TTC549 (cell line): Measurements from ENCODE around the gene BICC1.
"Not testable (repeated sequence)": the region's sequence is repeated elsewhere in the genome, so short reads cannot be mapped to it uniquely, and the experiment has no call there.

ENCODE experiments used
- FAIRE-seq: peaks from 2 replicates; lab custom pipeline; 2012; peaks lifted over from hg19 to GRCh38; lab: Jason Lieb, UNC

The BICC1 gene

DNA sequence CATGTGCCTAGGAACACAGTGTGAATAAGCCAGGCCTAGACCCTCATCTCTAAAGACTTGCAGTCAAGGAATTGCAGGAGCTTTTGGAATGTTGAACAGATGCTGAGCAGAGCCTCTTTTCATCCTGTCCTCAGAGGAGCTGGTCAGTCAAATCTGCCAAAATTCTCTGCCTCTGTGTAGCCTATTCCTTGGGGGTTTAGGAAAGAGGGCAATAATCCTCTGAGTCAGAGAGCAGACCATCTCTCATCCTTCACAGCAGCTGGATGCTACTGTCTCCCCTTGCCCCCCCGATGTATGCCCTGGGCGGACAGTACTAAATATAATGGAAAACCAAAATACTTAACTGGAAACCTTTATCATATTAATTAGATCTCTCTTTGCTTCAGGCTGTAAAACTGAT is 52.6 kb downstream of the BICC1 start:
- no peak for FAIRE-seq

DNA sequence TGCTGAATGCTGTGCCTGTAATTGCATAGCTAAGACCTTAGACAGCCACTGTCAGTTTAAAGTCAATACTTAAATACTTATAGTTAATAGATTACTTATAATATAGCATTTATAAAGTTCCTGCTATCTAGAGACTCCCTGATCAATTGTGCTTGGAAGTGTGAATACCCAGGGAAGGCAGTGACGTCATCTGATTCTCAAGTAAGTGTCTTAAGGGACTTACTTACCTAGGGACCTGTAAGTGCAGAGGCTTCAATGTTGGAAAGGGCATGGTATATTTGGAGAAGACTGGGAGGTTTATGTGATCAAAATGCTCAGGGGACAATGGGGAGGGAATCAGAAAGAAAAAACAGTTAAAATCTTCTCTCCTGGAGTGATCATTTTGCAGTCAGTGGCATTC is 55.0 kb downstream of the BICC1 start:
- no peak for FAIRE-seq

DNA sequence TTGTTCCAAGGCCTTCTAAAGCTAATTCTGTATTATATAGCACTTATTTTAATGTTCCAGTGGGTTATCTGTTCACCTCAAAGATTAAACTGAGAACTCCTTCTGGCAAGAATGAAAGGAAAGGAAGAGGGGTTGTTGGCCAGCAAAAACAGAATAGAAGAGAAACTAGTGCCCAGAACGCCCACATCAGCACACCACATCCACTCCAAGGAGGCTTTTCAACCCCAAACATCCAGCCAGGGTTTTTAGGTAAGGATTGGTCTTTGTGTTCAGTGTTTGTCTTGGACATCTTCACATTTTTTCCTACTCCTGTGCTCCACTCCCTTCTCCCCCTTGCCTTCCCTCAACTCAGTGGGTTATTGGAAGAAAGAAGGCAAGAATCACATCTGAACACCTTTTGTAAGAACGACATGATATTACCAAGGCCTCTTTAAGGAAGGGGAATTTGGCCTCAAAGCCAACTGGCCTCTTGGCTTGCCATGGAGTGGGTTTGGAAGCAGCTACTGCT is 55.8 kb downstream of the BICC1 start:
- no peak for FAIRE-seq

DNA sequence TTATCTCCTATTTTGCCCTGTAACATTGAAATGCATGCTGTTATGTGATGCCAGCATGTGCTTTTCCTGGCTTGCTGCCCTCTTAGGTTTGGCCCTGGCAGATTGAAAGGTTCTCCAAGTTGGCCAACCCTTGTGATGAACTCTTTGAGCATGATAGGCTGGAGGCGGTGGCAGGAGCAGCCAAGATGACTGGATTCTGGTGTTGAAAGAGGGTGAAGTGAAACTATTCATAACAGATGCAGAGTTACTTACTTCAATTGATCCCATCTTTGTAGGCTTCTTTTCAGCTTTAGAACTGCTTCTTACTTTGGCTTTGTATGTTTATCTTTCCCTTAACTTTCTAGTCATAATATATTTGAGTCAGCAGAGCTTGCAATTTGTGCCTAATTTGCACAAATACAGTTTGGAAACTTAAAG is 57.6 kb downstream of the BICC1 start:
- FAIRE-seq: no peak

DNA sequence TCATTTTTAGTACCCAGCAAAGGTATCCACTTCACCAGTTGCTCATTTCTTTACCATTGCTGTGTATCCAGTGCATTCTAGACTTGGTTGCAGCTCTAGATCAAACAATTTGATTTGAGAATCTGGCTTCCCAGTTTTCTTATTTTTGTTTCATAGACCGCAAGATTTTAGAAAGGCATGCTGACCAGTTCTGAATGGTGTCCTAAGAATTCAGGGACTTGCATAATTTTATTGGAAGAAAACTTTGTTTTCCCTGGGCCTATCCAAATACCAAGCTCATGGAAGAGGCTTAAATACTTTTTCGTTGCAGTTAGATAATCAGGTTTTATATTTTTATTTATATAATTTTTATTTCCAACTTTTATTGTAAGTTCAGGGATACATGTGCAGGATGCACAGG is 58.3 kb downstream of the BICC1 start:
- no peak for FAIRE-seq

DNA sequence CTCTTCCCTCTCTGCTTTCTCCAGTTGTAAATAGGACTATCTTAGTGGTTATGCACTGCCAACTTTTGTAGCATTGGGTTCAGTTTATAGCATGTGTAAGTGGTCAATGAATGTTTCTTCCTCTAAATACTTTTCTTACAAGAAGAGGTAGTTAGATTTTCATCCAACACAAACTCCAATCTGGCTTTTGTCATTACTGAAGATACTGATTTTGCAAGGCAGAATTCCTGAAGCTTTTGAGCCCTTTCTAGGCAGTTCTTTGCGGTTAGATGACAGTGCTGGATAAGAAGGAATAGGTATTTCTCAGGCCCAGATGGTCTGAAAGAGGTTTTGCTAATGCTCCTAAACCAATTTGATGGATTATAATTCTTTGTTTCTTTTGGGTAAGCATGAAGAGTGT is 60.5 kb downstream of the BICC1 start:
- no peak for FAIRE-seq

DNA sequence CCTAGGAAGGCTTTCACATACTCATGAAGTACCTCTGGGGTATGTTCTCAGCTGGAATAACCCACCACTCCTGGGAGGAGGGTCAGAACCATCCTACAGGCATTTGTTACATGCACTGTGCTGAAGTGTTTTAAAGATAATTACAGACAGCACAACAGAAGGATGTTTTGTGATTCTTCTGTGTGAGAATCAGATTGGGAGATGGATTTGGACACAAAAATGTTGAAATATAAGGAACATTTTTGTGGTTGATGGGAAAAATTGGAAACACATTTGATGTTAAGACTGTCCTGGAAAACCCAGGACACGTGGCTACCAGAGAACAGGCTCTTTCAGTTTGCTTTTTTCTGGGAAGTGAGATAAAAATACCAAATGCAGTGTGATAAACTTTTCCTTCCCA is 61.4 kb downstream of the BICC1 start:
- no peak for FAIRE-seq

DNA sequence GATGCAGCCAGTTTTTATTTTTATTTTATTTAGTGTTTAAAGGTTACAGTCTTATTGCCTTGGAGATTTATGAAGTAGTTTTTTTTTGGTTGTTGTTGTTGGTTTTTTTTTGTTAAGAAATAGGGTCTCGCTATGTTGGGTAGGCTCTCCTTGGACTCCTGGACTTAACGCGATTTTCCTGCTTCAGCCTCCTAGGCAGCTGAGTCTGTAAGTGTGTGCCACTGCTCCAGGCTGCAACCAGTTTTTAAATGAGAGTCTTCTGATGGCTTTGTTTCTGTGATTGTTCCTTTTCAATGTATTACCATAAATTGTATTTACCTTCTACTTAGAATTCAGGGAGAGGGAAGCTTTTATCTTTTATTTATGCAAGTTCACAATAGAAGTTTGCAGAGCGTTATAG is 62.8 kb downstream of the BICC1 start:
- no peak for FAIRE-seq

DNA sequence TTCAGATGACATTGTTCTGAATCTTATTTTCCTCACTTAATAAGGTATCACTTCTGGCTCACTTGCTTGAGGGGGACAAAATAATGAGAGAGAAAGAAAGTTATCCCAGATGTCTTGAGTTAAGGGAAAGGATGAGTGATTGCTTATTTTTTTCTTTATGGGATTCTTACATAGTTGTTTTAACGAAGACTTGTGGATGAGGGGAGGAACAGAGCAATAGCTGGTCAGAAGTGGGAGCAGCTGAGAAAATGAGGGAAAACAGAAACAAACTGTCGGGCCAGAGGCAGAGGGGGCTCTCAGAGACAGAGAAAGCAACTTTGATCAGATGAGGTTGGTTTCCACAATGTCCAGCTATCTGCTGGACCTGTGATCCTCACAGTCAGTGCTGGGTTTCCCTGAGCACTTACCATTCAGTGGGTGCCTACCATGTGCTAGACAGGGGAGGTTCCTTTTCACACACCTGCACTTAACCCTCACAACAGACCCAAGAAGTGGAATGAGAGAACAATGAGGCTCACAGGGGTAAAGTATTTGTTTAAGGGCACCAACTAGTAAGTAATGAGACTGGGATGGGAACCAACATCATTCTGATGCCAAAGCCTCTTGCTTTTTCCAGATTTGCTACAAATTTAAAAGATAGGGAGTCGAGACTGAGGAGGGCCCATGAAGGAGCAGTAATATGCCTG is 64.2 kb downstream of the BICC1 start:
- no peak for FAIRE-seq

DNA sequence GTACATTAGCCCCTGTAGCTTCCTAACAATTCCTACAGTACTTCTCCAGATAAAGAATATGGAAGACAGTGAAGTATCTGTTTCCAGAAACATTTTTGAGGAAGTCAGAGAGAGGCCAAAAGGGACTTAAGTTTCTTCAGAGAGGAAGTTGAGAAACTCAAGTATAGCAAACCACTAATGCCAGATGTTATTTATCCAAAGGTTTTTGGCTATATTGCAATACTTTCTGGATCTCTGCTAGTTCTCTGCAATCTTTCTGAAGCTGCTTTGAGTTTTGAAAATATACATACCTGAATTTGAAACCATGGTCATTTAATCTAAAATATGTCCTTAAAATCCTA is 64.7 kb downstream of the BICC1 start:
- no peak for FAIRE-seq

DNA sequence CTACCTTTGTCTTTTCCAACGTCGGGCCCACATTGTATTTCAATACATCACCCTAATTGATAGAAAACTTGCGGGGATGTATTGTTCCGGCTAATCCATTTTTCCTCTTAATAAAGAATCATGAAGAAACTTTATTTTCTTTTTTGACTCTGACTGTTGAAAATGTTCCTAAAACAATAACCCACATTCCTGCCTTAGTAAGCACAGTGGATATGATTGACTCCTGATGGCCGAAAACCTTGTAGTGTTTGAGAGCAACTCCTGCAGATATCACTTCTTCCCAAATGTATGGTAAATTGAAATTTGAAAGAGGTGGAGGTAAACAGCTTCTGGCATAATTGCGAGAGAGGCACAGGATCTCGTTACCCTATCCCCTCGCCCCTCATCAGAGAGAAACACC is 65.7 kb downstream of the BICC1 start:
- no peak for FAIRE-seq

DNA sequence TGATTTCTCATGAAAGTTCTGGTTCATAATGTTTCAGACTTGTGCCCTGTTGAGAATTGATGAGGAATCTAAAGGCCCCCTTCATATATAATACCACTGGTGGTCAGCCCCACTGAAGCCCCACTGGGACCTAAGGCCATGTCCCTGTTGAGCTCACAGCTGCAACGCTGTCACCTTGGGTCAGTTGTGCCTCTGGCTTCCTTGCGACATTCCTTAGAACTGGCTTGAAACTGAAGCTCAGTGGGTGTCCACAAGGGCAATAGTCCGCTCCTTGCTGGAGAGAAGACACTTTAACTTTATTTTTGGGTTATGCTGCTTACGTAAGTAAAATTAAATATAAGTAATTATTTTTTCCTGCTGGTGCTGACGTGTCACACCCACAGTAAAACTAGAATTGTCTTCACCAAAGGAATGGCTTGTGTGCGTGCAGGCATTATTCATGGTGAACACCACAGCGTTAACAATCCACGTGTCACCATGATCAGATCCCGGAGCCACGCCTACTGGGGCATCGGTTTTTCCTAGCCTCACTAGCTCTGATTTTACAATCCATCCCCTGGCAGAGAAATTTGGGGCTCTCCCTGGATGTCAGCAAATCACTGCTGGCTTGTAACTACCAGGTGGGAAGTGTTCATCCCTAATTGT is 66.5 kb downstream of the BICC1 start:
- FAIRE-seq: no peak

DNA sequence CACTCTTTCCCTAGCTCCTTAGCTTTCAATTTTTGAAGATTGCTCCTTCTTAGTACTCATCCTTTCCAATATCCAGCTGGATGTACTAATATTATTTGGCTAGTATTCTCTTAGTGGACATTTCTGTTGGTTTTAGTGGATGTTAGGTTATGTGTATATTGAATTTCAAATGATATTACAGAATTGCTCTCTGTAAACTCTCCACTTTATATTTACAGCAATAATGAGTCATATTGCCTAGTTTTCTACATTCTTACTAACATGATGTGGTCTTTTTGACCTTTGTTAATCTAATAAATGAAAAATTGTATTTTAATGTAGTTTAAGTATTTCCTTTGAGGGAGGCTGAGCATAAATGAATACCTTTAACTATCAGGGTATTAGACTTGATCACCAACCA is 69.4 kb downstream of the BICC1 start:
- no peak for FAIRE-seq

DNA sequence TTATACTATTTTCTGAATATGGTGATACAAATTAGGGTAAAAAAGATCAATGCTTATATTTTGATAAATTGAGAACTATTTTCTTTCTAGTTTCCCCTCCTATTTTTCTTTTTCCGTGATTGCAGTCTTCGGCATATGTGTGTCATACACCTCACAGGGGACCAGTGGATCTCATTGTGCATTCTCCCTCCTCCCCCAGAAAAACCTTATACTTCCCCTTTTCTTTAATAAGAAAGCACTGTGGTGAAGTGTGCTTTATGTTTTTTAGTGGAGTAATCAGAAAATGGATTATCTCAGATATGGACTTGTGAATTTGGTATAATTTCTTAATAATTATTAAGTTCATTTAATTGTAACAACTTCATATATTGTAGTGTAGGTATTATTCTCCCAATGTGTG is 72.8 kb downstream of the BICC1 start:
- no peak for FAIRE-seq

DNA sequence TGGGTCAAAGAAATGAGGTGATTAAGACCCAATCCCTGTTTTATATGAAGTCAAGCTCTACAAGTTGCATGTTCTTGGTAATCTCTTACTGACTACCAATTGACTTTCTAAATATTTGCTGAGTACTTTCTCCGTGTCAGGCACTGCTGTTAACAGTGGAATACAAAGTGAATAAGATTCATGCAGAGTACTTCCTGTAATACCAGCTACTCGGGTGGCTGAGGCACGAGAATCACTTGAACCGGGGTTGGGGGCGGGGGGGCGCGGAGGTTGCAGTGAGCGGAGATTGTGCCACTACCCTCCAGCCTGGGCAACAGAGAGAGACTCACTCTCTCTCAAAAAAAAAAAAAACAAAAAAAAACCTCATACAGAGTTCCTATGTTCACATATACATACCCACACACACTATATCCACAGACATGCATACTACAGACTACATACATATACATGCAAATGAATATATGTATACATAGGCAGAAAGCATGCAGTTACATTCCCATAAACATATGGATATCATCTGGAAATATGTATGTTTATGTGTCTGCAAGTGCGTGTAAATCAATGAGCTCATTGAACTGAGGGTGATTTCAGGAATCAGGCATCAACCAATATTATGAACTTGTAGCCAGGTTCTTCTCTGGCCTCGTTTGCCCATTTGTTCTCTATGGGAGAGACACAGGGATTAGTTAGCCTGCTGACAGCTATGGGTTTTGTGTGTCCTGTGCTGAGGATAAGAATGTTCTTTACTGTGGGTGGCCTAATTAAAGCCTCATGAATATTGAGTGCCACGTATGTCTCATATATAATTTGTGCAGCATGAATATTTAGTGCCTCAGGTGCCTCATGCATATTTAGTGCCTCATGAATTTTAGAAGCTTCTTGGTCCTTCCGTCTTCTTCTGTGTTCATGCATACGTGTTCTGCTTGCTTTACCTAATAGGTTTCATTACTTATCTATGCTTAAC is 73.9 kb downstream of the BICC1 start:
- no peak for FAIRE-seq

DNA sequence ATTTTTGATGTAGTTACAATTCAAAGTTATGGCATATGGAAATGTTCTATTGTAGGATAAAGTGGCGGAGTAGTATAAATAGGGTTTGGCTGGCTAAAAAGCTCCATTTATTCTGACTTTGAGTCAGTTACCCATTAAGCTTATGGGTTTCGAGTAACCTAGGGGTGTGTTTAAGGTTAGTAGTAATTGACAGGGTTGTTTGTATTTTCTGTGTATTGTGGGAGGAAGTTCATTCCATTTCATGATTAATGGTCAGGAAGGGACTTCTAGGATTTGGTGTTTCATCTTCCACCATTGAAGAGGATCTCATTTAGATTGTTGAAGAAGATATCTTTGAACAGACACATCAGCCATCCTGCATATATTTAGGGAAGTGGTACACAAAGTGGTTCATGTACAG is 75.0 kb downstream of the BICC1 start:
- no peak for FAIRE-seq

DNA sequence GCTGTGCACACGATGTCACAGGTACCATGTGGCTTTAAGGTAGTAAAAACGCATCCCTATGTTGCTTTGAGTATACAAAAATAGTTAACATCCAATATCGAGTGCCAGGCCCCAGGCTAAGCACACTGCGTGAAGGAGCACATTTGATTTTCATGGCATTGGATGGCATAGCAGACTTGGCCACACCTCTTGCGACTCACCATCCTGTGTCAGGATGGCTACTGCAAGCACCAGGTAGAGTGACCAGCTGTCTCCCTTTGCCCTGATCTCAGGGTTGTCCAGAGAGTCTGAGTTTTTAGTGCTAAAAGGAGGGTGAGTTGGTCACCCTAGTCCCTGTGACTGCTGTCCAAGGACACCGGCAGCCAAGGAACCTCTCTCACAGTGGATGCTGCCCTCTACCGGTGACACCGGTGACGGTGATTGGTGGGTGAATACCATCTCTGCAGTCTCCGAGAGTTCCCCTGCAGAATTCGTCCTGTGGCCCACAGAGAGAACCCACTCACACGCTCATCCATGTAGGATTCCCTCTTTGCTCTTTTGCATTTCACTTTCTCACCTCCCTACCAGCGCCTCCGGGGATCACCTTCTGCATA is 76.1 kb downstream of the BICC1 start:
- no peak for FAIRE-seq

DNA sequence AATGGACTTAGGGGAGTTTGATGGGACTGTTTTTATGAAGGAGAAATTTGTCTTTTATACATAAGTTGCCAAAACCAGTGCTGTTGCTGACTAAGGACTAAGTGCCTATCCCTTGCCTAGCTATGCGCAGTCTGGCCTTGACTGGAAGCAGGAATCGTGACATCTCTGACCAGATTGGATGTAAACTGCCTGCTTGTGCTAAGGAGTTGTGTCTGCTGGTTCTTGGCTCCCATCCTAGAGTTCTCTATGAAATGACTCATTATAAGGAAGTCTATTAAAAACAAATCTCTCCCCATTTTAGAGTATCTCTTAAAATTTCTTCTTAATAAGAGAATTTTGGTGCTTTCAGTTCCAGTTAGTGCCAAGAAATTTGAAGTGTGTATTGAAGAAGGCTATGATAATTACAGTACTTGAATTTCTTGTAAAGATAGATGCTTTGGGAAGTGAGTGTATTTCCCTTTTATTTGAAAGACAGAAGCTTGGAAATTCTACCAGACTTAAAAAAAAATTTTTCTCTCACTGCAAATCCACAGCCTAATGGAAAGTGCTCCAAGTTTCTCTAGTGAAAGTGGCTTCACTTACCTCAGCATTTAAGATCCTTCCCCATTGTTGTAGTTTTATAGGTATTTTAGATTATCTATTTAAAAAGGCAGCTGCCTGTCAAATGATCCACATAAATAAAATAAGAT is 77.6 kb downstream of the BICC1 start:
- FAIRE-seq: no peak

DNA sequence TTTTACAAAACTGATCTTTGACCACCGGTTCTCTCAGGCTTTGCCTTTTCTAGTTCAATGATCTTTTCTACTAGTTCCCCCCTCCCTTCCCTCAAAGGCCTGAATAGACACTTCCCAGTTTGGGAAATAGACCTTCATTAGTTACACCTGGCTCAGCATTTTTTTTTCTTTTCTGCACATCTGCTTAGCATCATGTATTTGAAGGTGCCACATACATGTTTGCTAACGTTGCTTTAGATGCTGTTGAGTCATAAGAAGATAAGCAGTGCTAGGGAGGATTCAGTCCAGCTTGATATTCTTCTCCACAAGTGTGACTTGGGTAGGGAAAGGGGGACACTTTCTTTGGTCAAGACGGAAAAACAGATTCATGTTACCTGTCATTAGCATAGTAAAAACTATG is 78.3 kb downstream of the BICC1 start:
- no peak for FAIRE-seq

DNA sequence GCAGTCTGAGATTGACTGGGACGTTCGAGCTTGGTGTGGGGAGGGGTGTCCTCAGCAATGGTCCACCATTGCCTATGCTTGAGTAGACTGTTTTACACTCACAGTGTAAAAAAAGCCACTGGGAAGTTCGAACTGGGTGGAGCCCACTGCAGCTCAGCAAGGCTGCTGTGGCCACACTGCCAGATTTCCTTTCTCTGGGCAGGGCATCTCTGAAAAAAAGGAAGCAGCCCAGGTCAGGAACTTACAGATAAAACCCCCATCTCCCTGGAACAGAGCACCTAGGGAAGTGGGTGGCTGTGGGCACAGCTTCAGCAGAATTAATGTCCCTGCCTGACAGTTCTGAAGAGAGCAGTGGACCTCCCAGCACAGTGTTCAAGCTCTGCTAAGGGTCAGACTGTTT is 80.3 kb downstream of the BICC1 start:
- no peak for FAIRE-seq

DNA sequence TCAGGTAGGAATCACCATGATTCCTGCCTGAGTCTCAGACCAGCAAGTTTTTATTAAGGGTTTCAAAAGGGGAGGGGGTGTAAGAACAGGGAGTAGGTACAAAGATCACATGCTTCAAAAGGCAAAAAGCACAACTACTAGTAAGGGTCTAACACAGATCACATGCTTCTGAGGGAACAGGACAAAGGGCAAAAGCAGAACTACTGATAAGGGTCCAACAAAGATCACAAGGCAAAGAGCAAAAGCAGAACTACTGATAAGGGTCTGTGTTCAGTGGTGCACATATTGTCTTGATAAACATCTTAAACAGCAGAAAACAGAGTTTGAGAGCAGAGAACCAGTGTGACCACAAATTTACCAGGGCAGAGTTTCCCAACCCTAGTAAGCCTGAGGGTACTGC is 84.5 kb downstream of the BICC1 start:
- FAIRE-seq: not testable (repeated sequence)

DNA sequence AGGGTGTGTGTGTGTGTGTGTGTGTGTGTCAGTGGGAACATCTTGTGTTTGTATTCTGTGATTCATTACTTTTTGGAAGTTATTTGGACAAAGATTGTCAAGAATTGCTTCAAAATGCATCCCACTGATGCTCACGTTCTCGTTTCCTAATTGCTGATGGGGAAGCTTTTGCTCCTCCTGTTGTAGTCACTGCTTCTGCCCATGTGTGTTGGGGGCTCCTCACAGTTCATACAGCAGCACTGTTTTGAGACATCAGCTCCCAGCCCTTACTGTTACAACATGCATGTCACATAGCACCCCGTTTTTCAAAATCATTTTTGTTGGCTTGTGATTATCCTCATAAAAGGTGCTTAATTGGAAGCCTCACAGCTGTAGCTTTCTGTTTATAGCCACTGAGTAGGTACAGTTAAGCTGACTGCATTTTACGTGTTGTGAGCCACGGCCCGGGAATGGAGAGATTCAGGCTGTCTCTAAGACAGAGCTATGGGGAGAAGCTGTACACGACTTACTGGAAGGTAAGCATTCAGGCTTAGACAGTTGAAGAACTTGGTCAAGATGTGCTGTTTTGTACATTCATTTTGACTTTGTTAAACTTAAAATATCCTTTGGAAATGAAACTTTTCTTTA is 87.4 kb downstream of the BICC1 start:
- FAIRE-seq: no peak
